MM.1S (cell line): Measurements from ENCODE around the gene PSME3.

Experiments
- EZH2 ChIP-seq: fragments of 300-600 bp; sonication (generic); optimal IDR thresholded peaks from 2 replicates; pipeline ENCODE3; 2017; ENCODE audit warnings: low read depth, mild to moderate bottlenecking, antibody characterized with exemption, low read length, mixed read lengths
- TF ChIP-seq, protein P1 (sequence below): fragments of 300-600 bp; sonication (generic); IDR thresholded peaks from 2 replicates; pipeline ENCODE4 v1.5.1; 2016; ENCODE audit warnings: antibody characterized with exemption, low read length, mixed read lengths

DNA sequence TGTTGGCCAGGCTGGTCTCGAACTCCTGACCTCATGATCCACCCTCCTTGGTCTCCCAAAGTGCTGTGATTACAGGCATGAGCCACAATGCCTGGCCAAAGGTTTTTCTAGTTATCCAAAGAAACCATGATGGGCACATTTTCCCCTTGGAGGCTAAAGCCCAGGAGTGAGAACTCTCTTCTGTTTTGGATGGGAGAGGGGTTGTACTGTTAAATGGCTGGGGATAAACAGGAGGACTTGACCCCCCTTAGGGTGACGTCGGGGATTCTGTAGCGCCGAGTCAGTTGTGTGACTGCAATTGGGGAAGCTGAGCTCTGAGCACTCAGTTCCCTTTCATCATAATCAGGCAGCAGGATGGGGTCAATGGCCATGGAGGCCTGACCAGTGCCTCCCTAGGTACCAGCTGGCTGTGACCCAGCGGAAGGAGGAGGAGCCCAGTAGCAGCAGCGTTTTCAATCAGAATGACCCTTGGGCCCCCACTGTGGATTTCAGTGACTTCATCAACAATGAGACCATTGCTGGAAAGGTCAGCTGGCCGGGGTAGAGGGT is 21.9 kb downstream of the PSME3 start:
- TF ChIP-seq, protein P1, sequence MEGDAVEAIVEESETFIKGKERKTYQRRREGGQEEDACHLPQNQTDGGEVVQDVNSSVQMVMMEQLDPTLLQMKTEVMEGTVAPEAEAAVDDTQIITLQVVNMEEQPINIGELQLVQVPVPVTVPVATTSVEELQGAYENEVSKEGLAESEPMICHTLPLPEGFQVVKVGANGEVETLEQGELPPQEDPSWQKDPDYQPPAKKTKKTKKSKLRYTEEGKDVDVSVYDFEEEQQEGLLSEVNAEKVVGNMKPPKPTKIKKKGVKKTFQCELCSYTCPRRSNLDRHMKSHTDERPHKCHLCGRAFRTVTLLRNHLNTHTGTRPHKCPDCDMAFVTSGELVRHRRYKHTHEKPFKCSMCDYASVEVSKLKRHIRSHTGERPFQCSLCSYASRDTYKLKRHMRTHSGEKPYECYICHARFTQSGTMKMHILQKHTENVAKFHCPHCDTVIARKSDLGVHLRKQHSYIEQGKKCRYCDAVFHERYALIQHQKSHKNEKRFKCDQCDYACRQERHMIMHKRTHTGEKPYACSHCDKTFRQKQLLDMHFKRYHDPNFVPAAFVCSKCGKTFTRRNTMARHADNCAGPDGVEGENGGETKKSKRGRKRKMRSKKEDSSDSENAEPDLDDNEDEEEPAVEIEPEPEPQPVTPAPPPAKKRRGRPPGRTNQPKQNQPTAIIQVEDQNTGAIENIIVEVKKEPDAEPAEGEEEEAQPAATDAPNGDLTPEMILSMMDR: no peak
- TF ChIP-seq EZH2: no peak
